Measurements from ENCODE around the gene PREX1. TPM values are rescaled to one million over a fixed set of nuclear protein-coding genes. Genes with fewer than 3 reads are reported as not detected.

Gene PREX1
- total RNA-seq, 1 experiment from 2014 or later = 3.3 TPM

DNA sequence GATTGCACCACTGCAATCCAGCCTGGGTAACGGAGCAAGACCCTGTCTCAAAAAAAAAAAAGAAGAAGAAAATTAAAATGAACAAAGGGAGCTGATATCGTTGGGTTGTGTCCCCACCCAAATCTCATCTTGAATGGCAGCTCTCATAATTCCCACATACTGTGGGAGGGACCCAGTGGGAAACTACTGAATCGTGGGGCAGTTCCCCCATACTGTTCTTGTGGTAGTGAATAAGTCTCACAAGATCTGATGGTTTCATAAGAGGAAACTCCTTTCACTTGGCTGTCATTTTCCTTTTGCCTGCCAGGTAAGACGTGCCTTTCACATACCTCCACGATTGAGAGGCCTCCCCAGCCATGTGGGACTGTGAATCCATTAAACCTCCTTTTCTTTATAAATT lies 149.4 kb downstream of the PREX1 start:
- Histone ChIP-seq H3F3A (ENCODE audit: insufficient read depth, low read depth) (no peaks in the 10 kb centered on the region), H3K4me1 (replicated peaks; ENCODE audit: insufficient read depth) (peaks cover 15% of the 10 kb centered on the region), H3K36me3 (ENCODE audit: low read depth) (no peaks in the 10 kb centered on the region), H3K27me3 (ENCODE audit: insufficient read depth, low read depth) (no peaks in the 10 kb centered on the region), H3K9me3 (ENCODE audit: insufficient read depth, low read depth) (no peaks in the 10 kb centered on the region), H2AFZ (no peak overlapping the region), H3K27ac (no peak overlapping the region), H4K20me1 (ENCODE audit: insufficient read depth) (no peaks in the 10 kb centered on the region), H3K4me2 (no peak overlapping the region), H3K79me2 (ENCODE audit: low read depth) (no peaks in the 10 kb centered on the region), H3K4me3 (no peak overlapping the region), H3K9me2 (ENCODE audit: insufficient read depth) (no peaks in the 10 kb centered on the region)
- ChIA-PET POLR2A (ENCODE audit: unreplicated experiment) (interaction anchor here (1.3 kb wide), 1 partner anchor 13 kb away, joined by 4 read pairs; no protein-coding TSS in a partner anchor), CTCF (no interaction called here)
- intact Hi-C loops (cut with micrococcal nuclease; ENCODE audit: unreplicated experiment) = no loop called here
- no peak for TF ChIP-seq EZH2 (IDR thresholded peaks at IDR 0.05; ENCODE audit: low read depth)
- TF ChIP-seq, protein P1, sequence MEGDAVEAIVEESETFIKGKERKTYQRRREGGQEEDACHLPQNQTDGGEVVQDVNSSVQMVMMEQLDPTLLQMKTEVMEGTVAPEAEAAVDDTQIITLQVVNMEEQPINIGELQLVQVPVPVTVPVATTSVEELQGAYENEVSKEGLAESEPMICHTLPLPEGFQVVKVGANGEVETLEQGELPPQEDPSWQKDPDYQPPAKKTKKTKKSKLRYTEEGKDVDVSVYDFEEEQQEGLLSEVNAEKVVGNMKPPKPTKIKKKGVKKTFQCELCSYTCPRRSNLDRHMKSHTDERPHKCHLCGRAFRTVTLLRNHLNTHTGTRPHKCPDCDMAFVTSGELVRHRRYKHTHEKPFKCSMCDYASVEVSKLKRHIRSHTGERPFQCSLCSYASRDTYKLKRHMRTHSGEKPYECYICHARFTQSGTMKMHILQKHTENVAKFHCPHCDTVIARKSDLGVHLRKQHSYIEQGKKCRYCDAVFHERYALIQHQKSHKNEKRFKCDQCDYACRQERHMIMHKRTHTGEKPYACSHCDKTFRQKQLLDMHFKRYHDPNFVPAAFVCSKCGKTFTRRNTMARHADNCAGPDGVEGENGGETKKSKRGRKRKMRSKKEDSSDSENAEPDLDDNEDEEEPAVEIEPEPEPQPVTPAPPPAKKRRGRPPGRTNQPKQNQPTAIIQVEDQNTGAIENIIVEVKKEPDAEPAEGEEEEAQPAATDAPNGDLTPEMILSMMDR (conservative IDR thresholded peaks at IDR 0.05) = no peak
- DNase-seq = no peak
- no TSS peak for BruUV-seq (replicated peaks)

DNA sequence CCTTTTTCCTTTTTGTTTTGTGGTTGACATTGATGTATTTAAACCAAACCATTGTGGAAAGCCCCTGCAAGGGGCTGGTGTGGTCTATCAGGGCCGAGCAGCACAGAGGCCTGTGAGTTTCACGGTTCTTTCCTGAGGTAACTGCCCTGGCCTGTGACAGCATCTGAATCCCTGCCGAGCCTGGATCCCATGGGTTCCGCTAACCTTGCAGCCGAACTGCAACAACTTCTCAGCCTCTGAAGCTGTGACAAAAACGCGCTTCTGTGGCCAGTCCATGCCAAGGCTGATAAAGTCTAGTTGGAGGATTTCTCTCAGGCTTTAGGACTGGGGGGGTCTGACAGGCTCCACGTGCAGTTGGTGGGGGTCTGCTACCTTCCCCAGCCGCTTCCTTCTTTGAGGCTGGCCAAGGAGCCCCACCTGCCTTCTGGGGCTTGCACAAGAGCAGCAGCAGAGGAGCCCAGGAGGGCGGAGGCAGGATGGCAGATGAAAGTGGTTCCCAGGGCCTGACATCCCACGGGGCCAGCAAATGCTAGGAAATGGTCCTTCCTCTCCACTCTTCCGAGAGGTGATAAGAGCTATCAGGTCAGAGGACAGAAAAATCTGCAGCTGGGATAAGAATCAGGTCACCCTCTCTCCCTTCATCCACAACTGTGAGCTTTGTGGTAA lies 150.9 kb downstream of the PREX1 start:
- TF ChIP-seq EZH2 (IDR thresholded peaks at IDR 0.05; ENCODE audit: low read depth) = no peak
- TF ChIP-seq, protein P1 (conservative IDR thresholded peaks at IDR 0.05) = no peak
- POLR2A ChIA-PET (ENCODE audit: unreplicated experiment) = no interaction called here
- Histone ChIP-seq H3K27ac (no peak overlapping the region), H2AFZ (no peak overlapping the region), H3K4me2 (no peak overlapping the region), H3F3A (ENCODE audit: insufficient read depth, low read depth) (no peaks in the 10 kb centered on the region), H3K9me2 (ENCODE audit: insufficient read depth) (no peaks in the 10 kb centered on the region), H3K79me2 (ENCODE audit: low read depth) (no peaks in the 10 kb centered on the region), H3K27me3 (ENCODE audit: insufficient read depth, low read depth) (peaks cover 4% of the 10 kb centered on the region; the same call in 1 of the 2 replicates), H4K20me1 (ENCODE audit: insufficient read depth) (no peaks in the 10 kb centered on the region), H3K4me1 (replicated peaks; ENCODE audit: insufficient read depth) (peaks cover under 1% of the 10 kb centered on the region; the same call in 1 of the 2 replicates), H3K4me3 (no peak overlapping the region), H3K36me3 (ENCODE audit: low read depth) (no peaks in the 10 kb centered on the region), H3K9me3 (ENCODE audit: insufficient read depth, low read depth) (no peaks in the 10 kb centered on the region)
- no TSS peak for BruUV-seq (replicated peaks)
- DNase-seq = no peak
- intact Hi-C loops (cut with micrococcal nuclease; ENCODE audit: unreplicated experiment) = no loop called here
- CTCF ChIA-PET = no interaction called here

DNA sequence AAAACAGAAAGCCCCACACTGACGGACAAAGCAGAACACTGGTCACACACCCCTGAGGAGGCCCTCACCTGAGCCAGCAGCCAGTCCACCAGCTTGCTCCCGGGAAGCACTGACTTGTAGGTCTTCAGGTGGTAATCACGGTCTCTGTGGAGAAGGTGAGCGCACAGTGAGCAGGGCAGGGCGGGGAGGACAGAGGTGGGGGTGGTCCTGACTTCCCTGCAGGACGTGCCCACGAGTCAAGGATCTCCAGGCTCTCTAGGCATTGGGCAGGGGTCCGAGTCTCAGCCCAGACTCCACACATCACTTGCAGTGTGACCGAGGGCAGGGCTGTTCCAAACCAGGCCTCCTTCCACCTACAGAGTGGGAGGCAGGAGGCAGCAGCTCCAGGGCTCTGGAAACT lies 151.7 kb downstream of the PREX1 start:
- no peak for DNase-seq
- Histone ChIP-seq H3K4me1 (replicated peaks; ENCODE audit: insufficient read depth) (no peaks in the 10 kb centered on the region; the same call in 1 of the 2 replicates), H2AFZ (no peak overlapping the region), H3K9me2 (ENCODE audit: insufficient read depth) (no peaks in the 10 kb centered on the region), H3K36me3 (ENCODE audit: low read depth) (no peaks in the 10 kb centered on the region), H3F3A (ENCODE audit: insufficient read depth, low read depth) (no peaks in the 10 kb centered on the region), H4K20me1 (ENCODE audit: insufficient read depth) (no peaks in the 10 kb centered on the region), H3K27me3 (ENCODE audit: insufficient read depth, low read depth) (peaks cover 12% of the 10 kb centered on the region), H3K4me3 (no peak overlapping the region), H3K27ac (no peak overlapping the region), H3K9me3 (ENCODE audit: insufficient read depth, low read depth) (no peaks in the 10 kb centered on the region), H3K79me2 (ENCODE audit: low read depth) (no peaks in the 10 kb centered on the region), H3K4me2 (no peak overlapping the region)
- CTCF ChIA-PET = no interaction called here
- no TSS peak for BruUV-seq (replicated peaks)
- intact Hi-C loops (cut with micrococcal nuclease; ENCODE audit: unreplicated experiment) = no loop called here
- POLR2A ChIA-PET (ENCODE audit: unreplicated experiment) = no interaction called here
- TF ChIP-seq, protein P1 (conservative IDR thresholded peaks at IDR 0.05) = no peak
- TF ChIP-seq EZH2 (IDR thresholded peaks at IDR 0.05; ENCODE audit: low read depth) = no peak

Data from PC-9 (cell line).